Esophagus muscularis mucosa (tissue), 4 donors: Measurements from ENCODE around the gene C14orf119. TPM values are rescaled to one million over a fixed set of nuclear protein-coding genes. Genes with fewer than 3 reads are reported as not detected.
A peak's percentile ranks its signal among the peaks of the same experiment; 100 is the strongest.

Experiments used
- DNase-seq: peaks from one replicate; pipeline ENCODE4 v3.0.0-alpha.2; 2017; ENCODE audit errors: extremely low spot score
- H3K27ac ChIP-seq, 4 donors: fragments of 200-600 bp; sonication (generic); replicated peaks in 1 of 4; 1 replicate in 3 of 4; 2 replicates in 1 of 4; pipeline ENCODE4 v1.5.1; 2016 to 2019; ENCODE audit warnings: mild to moderate bottlenecking in 1 of 4
- H3K27me3 ChIP-seq, 4 donors: fragments of 200-600 bp; sonication (generic); one replicate each; pipeline versions ENCODE4 v1.5.1 to v1.6.0; 2016 to 2019
- H3K36me3 ChIP-seq, 4 donors: fragments of 200-600 bp; sonication (generic); one replicate each; pipeline ENCODE4 v1.5.1; 2016 to 2019
- H3K4me1 ChIP-seq, 4 donors: fragments of 200-600 bp; sonication (generic); one replicate each; pipeline ENCODE4 v1.5.1; 2016 to 2019
- H3K4me3 ChIP-seq, 4 donors: fragments of 200-600 bp; sonication (generic); 1 replicate in 2 of 4; 2 replicates in 2 of 4; pipeline ENCODE4 v1.5.1; 2016 to 2019; ENCODE audit warnings: mild to moderate bottlenecking in 4 of 4, moderate library complexity in 1 of 4
- H3K9me3 ChIP-seq, 4 donors: fragments of 200-600 bp; sonication (generic); 1 replicate in 3 of 4; 2 replicates in 1 of 4; pipeline ENCODE4 v1.5.1; 2016 to 2019
- EP300 ChIP-seq: sonication (generic); formaldehyde crosslinking; IDR thresholded peaks from one replicate; pipeline ENCODE4 v1.6.1; 2017; ENCODE audit warnings: antibody characterized with exemption
- POLR2A ChIP-seq: fragments of 450-650 bp; IDR thresholded peaks from one replicate; pipeline ENCODE4 v1.6.1; 2017; ENCODE audit warnings: antibody characterized with exemption, moderate library complexity, mild to moderate bottlenecking, low read depth
- POLR2AphosphoS5 ChIP-seq, 2 donors: sonication (generic); formaldehyde crosslinking; IDR thresholded peaks; one replicate each; pipeline ENCODE4 v1.6.1; 2017; ENCODE audit warnings: antibody characterized with exemption in 2 of 2
- WGBS: methylation state at CpG from one replicate; pipeline ENCODE4 v1.1.5; 2018; 5-methylcytosine and 5-hydroxymethylcytosine counted together
- intact Hi-C: fragments of 100-400 bp; cut with DNase I; formaldehyde crosslinking; loops from one replicate; pipeline ENCODE4 v1.15.1; 2023
- total RNA-seq, 4 donors: library from RNA; depleted of rRNA; stranded (reverse); fragments of >200 nt; gene quantifications; one replicate each; pipeline versions ENCODE4 v1.1.0 to v1.2.1, GENCODE V29; 2016
- TF ChIP-seq, protein P1 (sequence below), 3 experiments: fragments of 200-600 bp in 2 of 3; fragments of 450-650 bp in 1 of 3; sonication (generic) in 2 of 3; IDR thresholded peaks; one replicate each; pipeline ENCODE4 v1.5.1; 2017 to 2019; ENCODE audit warnings: antibody characterized with exemption in 3 of 3, mild to moderate bottlenecking in 2 of 3, moderate library complexity in 1 of 3

The C14orf119 gene
- total RNA-seq, 4 donors from 2014 or later: 21.2 to 42.5 (median 34.0) TPM

DNA sequence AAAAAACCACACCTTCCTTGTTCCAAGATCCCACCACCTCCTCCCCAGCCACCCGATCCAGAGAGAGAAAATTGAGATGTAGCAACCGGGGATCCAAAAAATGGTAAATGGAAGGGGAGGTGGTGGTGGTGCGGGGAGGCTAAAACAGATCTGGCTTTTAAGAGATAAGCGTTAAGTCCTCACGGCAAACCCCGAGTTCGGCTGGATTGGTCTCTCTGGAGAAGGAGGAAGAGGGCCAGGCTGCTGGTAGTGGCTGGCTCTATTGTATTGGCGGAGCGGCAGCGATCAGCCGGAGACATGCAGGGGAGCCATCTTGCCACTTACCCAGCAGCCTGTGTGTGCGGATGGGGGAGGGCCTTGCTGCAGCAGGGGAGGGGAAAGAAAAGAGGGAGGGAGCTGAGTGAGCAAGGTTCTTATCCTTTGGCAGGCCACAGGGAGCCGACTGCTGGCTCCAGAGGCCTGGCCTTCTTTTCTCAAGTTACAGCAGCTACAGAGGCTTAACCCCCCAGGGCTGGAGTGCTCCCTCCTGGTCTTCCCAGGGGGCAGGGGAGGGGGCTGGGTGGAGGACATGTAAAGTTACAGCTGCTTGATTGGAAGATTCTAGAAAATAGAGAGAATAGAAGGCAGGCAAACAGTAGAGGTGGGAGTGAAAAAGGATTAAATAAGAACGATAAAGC, 23.9 kb upstream of the C14orf119 start:
- no peaks in the 10 kb centered on the region for H3K9me3 ChIP-seq
- intact Hi-C loops: no loop called here
- 3% methylated on average over 14 of the region's 14 CpGs for WGBS
- H3K36me3 ChIP-seq: peaks cover 44 to 70% (median 67%) of the 10 kb centered on the region in 4 donors
- H3K27ac ChIP-seq: peak overlapping the region; percentile 77 to 88 (median 84)
- H3K27me3 ChIP-seq: no peaks in the 10 kb centered on the region
- peak; percentile 97 for DNase-seq
- TF ChIP-seq EP300: no peak
- TF ChIP-seq POLR2A: no peak
- peak; percentile 79 to 83 for TF ChIP-seq POLR2AphosphoS5 (IDR thresholded peaks at IDR 0.05)
- TF ChIP-seq, protein P1, sequence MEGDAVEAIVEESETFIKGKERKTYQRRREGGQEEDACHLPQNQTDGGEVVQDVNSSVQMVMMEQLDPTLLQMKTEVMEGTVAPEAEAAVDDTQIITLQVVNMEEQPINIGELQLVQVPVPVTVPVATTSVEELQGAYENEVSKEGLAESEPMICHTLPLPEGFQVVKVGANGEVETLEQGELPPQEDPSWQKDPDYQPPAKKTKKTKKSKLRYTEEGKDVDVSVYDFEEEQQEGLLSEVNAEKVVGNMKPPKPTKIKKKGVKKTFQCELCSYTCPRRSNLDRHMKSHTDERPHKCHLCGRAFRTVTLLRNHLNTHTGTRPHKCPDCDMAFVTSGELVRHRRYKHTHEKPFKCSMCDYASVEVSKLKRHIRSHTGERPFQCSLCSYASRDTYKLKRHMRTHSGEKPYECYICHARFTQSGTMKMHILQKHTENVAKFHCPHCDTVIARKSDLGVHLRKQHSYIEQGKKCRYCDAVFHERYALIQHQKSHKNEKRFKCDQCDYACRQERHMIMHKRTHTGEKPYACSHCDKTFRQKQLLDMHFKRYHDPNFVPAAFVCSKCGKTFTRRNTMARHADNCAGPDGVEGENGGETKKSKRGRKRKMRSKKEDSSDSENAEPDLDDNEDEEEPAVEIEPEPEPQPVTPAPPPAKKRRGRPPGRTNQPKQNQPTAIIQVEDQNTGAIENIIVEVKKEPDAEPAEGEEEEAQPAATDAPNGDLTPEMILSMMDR (IDR thresholded peaks at IDR 0.05): peak in 1 of 3 experiments; percentile 45
- peaks cover 29 to 63% (median 53%) of the 10 kb centered on the region in 4 donors for H3K4me1 ChIP-seq
- H3K4me3 ChIP-seq: peak overlapping the region; percentile 62 to 66 (median 63)

DNA sequence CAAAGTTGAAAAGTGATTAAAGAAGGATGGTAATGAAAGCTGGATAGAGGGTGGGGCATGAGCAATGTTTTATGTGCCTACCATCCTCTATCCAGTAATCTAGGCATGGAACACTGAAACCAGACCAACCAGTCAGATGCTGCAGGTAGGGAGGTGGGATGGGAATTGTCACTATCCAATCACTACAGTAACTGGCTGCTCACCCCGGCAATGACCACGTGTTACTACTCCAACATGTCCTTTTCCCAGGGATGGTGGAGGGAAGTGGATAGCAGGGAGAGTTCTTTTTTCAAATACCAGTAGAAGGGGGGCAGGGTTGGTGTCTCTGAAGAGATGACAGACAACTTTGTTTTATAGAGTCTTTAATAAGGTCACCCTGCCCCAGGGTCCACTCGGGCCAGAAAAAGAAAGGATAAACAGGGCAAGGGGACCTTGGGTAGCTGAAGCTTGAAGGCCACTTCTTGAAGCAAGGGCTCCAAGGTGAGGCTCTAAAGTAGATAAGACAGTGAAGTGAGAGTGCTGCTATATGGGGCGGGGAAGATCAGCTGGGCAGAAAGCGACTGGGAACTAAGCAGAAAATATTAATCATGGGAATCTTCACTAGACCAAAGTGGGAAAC, 23.3 kb upstream of the C14orf119 start:
- peak overlapping the region; percentile 77 to 88 (median 84) for H3K27ac ChIP-seq
- H3K36me3 ChIP-seq: peaks cover 43 to 70% (median 66%) of the 10 kb centered on the region in 4 donors
- peaks cover 29 to 69% (median 60%) of the 10 kb centered on the region in 4 donors for H3K4me1 ChIP-seq
- WGBS: 43% methylated on average over 5 of the region's 5 CpGs
- TF ChIP-seq, protein P1 (IDR thresholded peaks at IDR 0.05): no peak
- TF ChIP-seq POLR2A (no peak), EP300 (no peak), POLR2AphosphoS5 (IDR thresholded peaks at IDR 0.05) (no peak)
- DNase-seq: no peak
- H3K27me3 ChIP-seq: no peaks in the 10 kb centered on the region
- H3K9me3 ChIP-seq: no peaks in the 10 kb centered on the region
- intact Hi-C loops: no loop called here
- H3K4me3 ChIP-seq: peak overlapping the region; percentile 62 to 66 (median 63)

DNA sequence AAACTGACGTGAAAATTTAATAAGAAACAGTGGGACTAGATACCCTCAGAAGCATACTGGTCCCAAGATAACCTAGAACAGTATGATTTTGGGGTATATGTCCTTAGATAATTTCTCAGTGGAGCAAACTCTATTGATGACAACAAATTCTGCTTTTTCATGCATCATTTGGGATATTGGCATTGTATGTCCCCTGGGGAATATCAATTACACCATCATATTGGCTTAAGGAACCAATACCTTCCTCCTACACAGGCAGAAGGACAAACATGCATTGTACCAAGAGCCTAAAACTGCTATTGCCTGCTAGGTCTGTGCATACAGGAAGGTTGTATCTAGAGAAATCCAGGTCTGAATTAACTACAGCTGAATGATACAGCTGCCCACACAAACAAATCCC, 20.4 kb upstream of the C14orf119 start:
- peaks cover 61 to 77% (median 75%) of the 10 kb centered on the region in 4 donors for H3K36me3 ChIP-seq
- H3K9me3 ChIP-seq: no peaks in the 10 kb centered on the region
- intact Hi-C loops: no loop called here
- DNase-seq: no peak
- TF ChIP-seq POLR2A (no peak), EP300 (no peak), POLR2AphosphoS5 (IDR thresholded peaks at IDR 0.05) (no peak)
- TF ChIP-seq, protein P1 (IDR thresholded peaks at IDR 0.05): no peak
- H3K4me3 ChIP-seq: no peak overlapping the region
- WGBS: 96% methylated on average over 1 of the region's 1 CpG
- no peaks in the 10 kb centered on the region for H3K27me3 ChIP-seq
- no peak overlapping the region for H3K27ac ChIP-seq
- H3K4me1 ChIP-seq: peaks cover 43 to 75% (median 66%) of the 10 kb centered on the region in 4 donors

DNA sequence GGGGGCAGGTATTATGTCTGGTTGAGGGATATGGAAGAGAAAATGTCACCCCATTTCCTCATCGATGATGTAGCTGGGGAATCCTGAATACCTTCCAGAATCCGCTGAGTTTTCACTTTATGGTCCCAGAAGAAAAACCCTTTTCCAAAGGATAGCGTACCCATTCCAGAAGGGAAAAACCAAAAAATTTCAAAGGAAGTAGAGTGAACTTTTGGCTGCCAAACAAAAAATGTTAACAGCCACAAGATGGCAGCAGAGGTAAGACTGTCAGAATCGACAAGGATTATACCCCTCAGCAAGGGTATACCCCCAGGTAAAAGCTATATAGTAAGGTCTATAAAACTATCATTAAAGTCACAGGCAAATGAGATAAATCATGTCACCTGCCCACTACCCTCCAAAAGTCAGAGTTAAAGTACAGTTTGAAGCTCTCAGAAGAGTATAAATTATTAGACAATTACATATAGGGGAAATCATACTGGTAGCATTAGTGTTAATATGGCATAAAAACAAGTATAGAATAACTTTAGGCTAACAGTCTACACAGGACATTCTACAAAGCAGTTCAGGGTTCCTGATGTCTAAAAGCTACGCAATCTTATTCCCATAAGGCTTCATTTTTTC, 18.4 kb upstream of the C14orf119 start:
- no peak for TF ChIP-seq POLR2A
- TF ChIP-seq, protein P1 (IDR thresholded peaks at IDR 0.05): peak; percentile 39 to 62 (median 49)
- 62% methylated on average over 5 of the region's 5 CpGs for WGBS
- no peak overlapping the region for H3K4me3 ChIP-seq
- intact Hi-C loops: no loop called here
- peak overlapping the region in 3 of 4 donors; percentile 20 to 63 (median 32) for H3K27ac ChIP-seq
- DNase-seq: no peak
- no peaks in the 10 kb centered on the region for H3K27me3 ChIP-seq
- H3K9me3 ChIP-seq: no peaks in the 10 kb centered on the region
- H3K4me1 ChIP-seq: peaks cover 28 to 58% (median 48%) of the 10 kb centered on the region in 4 donors
- H3K36me3 ChIP-seq: peaks cover 81 to 97% (median 95%) of the 10 kb centered on the region in 4 donors
